Measurements from ENCODE around the gene ZNF282.

- TF ChIP-seq CTCF (IDR thresholded peaks at IDR 0.05; ENCODE audit: insufficient read depth, low read length, poor library complexity, severe bottlenecking) (no peak), EZH2phosphoT487 (conservative IDR thresholded peaks at IDR 0.05; ENCODE audit: low read length) (no peak)
These were observed 31.6 kb downstream of the ZNF282 start for GRCh38 chr7:149226840-149227494.

Data from SU-DHL-6 (cell line).